Memory B cell (primary cell): Measurements from ENCODE around the gene NUCB1.

Experiments
- ATAC-seq: fragments of 150-1000 bp; cut with Tn5 transposase; 2 replicates; pipeline ENCODE4 v1.10.0; 2021; ENCODE audit warnings: low read depth, mild to moderate bottlenecking, moderate library complexity
- DNase-seq, 2 donors: peaks; one replicate each; pipeline ENCODE4 v3.0.0; 2022; ENCODE audit warnings: low spot score in 2 of 2
- H3K27ac Mint-ChIP-seq: one replicate; pipeline ENCODE4 v1.8.0; 2022; ENCODE audit warnings: mild to moderate bottlenecking, moderate library complexity, mixed read lengths
- H3K27me3 Mint-ChIP-seq: one replicate; pipeline ENCODE4 v1.8.0; 2022; ENCODE audit warnings: mixed read lengths
- H3K36me3 Mint-ChIP-seq: one replicate; pipeline ENCODE4 v1.8.0; 2022; ENCODE audit warnings: mild to moderate bottlenecking, mixed read lengths
- H3K4me1 Mint-ChIP-seq: one replicate; pipeline ENCODE4 v1.8.0; 2022; ENCODE audit warnings: mixed read lengths
- H3K4me3 Mint-ChIP-seq: one replicate; pipeline ENCODE4 v1.8.0; 2022; ENCODE audit warnings: mild to moderate bottlenecking, moderate library complexity, mixed read lengths
- H3K9me3 Mint-ChIP-seq: one replicate; pipeline ENCODE4 v1.8.0; 2022; ENCODE audit warnings: mixed read lengths

Gene NUCB1

GRCh38 chr19:48963371-48964204 is 63.5 kb downstream of the NUCB1 start:
- Mint-ChIP-seq H3K4me1 (peaks cover 47% of the 10 kb centered on the region), H3K36me3 (peaks cover 14% of the 10 kb centered on the region), H3K27me3 (no peaks in the 10 kb centered on the region), H3K4me3 (peak overlapping the region; percentile 98), H3K27ac (peak overlapping the region; percentile 97), H3K9me3 (no peaks in the 10 kb centered on the region)
- DNase-seq, result peak in 1 of 2 donors; percentile 37
- ATAC-seq, result no peak

GRCh38 chr19:48964205-48965039 is 64.3 kb downstream of the NUCB1 start:
- Mint-ChIP-seq H3K27ac (peak overlapping the region; percentile 97), H3K4me1 (peaks cover 44% of the 10 kb centered on the region), H3K4me3 (peak overlapping the region; percentile 98), H3K27me3 (no peaks in the 10 kb centered on the region), H3K9me3 (no peaks in the 10 kb centered on the region), H3K36me3 (peaks cover 13% of the 10 kb centered on the region)
- ATAC-seq (no peak), DNase-seq (no peak)

- H3K27me3 Mint-ChIP-seq, result no peaks in the 10 kb centered on the region
- H3K4me3 Mint-ChIP-seq, result peak within 1 kb of the TSS; percentile 98
- H3K4me1 Mint-ChIP-seq, result peaks cover 46% of the 10 kb centered on the region
- no peaks in the 10 kb centered on the region for H3K9me3 Mint-ChIP-seq
- peak; percentile 81 for ATAC-seq
- peak within 1 kb of the TSS; percentile 97 for H3K27ac Mint-ChIP-seq
- peaks cover 13% of the 10 kb centered on the region for H3K36me3 Mint-ChIP-seq
- DNase-seq, result peak; percentile 87 to 89
Measured at GRCh38 chr19:48965040-48965805, 65.1 kb downstream of the NUCB1 start, which contains the start of gene FTL. Gene FTL (plus strand): TSS chr19:48965309. CDS start chr19:48965508, 199 bp downstream.

- H3K4me1 Mint-ChIP-seq, result peaks cover 48% of the 10 kb centered on the region
- H3K9me3 Mint-ChIP-seq, result no peaks in the 10 kb centered on the region
- DNase-seq, result peak; percentile 83 to 88
Measured at GRCh38 chr19:48965806-48966540, 65.9 kb downstream of the NUCB1 start.

GRCh38 chr19:48966541-48967345 is 66.6 kb downstream of the NUCB1 start:
- H3K27me3 Mint-ChIP-seq, result no peaks in the 10 kb centered on the region
- peak overlapping the region; percentile 97 for H3K27ac Mint-ChIP-seq
- peaks cover 13% of the 10 kb centered on the region for H3K36me3 Mint-ChIP-seq
- no peaks in the 10 kb centered on the region for H3K9me3 Mint-ChIP-seq
- H3K4me3 Mint-ChIP-seq, result peak overlapping the region; percentile 98
- peaks cover 48% of the 10 kb centered on the region for H3K4me1 Mint-ChIP-seq
- no peak for ATAC-seq
- DNase-seq, result no peak

More at GRCh38 chr19:48965806-48966540, 65.9 kb downstream of the NUCB1 start:
- peak; percentile 63 for ATAC-seq
- peak overlapping the region; percentile 97 for H3K27ac Mint-ChIP-seq
- H3K36me3 Mint-ChIP-seq, result peaks cover 13% of the 10 kb centered on the region
- H3K4me3 Mint-ChIP-seq, result peak overlapping the region; percentile 98
- H3K27me3 Mint-ChIP-seq, result no peaks in the 10 kb centered on the region

GRCh38 chr19:48967346-48968178 is 67.5 kb downstream of the NUCB1 start:
- peaks cover 13% of the 10 kb centered on the region for H3K36me3 Mint-ChIP-seq
- H3K4me1 Mint-ChIP-seq, result peaks cover 40% of the 10 kb centered on the region
- no peaks in the 10 kb centered on the region for H3K27me3 Mint-ChIP-seq
- no peak for ATAC-seq
- DNase-seq, result no peak
- H3K9me3 Mint-ChIP-seq, result no peaks in the 10 kb centered on the region
- no peak overlapping the region for H3K27ac Mint-ChIP-seq
- peak overlapping the region; percentile 11 for H3K4me3 Mint-ChIP-seq

GRCh38 chr19:48968179-48968661 is 68.1 kb downstream of the NUCB1 start:
- Mint-ChIP-seq H3K27me3 (no peaks in the 10 kb centered on the region), H3K36me3 (peaks cover 16% of the 10 kb centered on the region), H3K4me1 (peaks cover 34% of the 10 kb centered on the region), H3K27ac (no peak overlapping the region), H3K4me3 (no peak overlapping the region), H3K9me3 (no peaks in the 10 kb centered on the region)
- DNase-seq (no peak), ATAC-seq (no peak)

- Mint-ChIP-seq H3K9me3 (no peaks in the 10 kb centered on the region), H3K27ac (no peak overlapping the region), H3K27me3 (no peaks in the 10 kb centered on the region), H3K36me3 (peaks cover 16% of the 10 kb centered on the region), H3K4me1 (peaks cover 30% of the 10 kb centered on the region), H3K4me3 (no peak overlapping the region)
- ATAC-seq (no peak), DNase-seq (no peak)
Measured at GRCh38 chr19:48968813-48969218, 68.7 kb downstream of the NUCB1 start.

- ATAC-seq (no peak), DNase-seq (no peak)
- no peak overlapping the region for H3K4me3 Mint-ChIP-seq
- H3K9me3 Mint-ChIP-seq, result no peaks in the 10 kb centered on the region
- H3K4me1 Mint-ChIP-seq, result peaks cover 23% of the 10 kb centered on the region
- no peaks in the 10 kb centered on the region for H3K27me3 Mint-ChIP-seq
- peaks cover 16% of the 10 kb centered on the region for H3K36me3 Mint-ChIP-seq
- H3K27ac Mint-ChIP-seq, result no peak overlapping the region
Measured at GRCh38 chr19:48969276-48970138, 69.4 kb downstream of the NUCB1 start.

- peaks cover 18% of the 10 kb centered on the region for H3K4me1 Mint-ChIP-seq
- no peak overlapping the region for H3K4me3 Mint-ChIP-seq
- no peak overlapping the region for H3K27ac Mint-ChIP-seq
- peaks cover 16% of the 10 kb centered on the region for H3K36me3 Mint-ChIP-seq
- no peaks in the 10 kb centered on the region for H3K27me3 Mint-ChIP-seq
- H3K9me3 Mint-ChIP-seq, result no peaks in the 10 kb centered on the region
- ATAC-seq, result no peak
- no peak for DNase-seq
Measured at GRCh38 chr19:48970139-48970766, 70.1 kb downstream of the NUCB1 start.

- Mint-ChIP-seq H3K27me3 (no peaks in the 10 kb centered on the region), H3K4me3 (no peak overlapping the region), H3K27ac (no peak overlapping the region), H3K4me1 (peaks cover 18% of the 10 kb centered on the region), H3K36me3 (peaks cover 13% of the 10 kb centered on the region), H3K9me3 (no peaks in the 10 kb centered on the region)
- peak; percentile 85 to 87 for DNase-seq
- ATAC-seq, result peak; percentile 93
Measured at GRCh38 chr19:48970923-48971395, 70.8 kb downstream of the NUCB1 start.
